Activated CD4-positive, alpha-beta T cell treated with anti-CD3 and anti-CD28 coated beads, Interleukin-2, Interleukin-6, amounts not matched to agents 100 ng/mL and 50 ng/mL, durations not matched to agents 16 hours and 8 hours (primary cell): ENCODE data around the gene PSMD9.
"Not testable (repeated sequence)": the region's sequence is repeated elsewhere in the genome, so short reads cannot be mapped to it uniquely, and the experiment has no call there.

Experiments
- DNase-seq: peaks from one replicate; pipeline ENCODE4 v3.0.0-alpha.2; 2020

Gene PSMD9

GRCh38 chr12:121888478-121889273 lies at the start of gene PSMD9:
Gene PSMD9, plus strand, starts transcription at chr12:121888790. Its CDS starts 67 bp downstream, at chr12:121888857.
- peak; percentile 100 for DNase-seq

- peak; percentile 100 for DNase-seq
Observed at GRCh38 chr12:121839106-121839992, 49.2 kb upstream of the PSMD9 start.

DNA sequence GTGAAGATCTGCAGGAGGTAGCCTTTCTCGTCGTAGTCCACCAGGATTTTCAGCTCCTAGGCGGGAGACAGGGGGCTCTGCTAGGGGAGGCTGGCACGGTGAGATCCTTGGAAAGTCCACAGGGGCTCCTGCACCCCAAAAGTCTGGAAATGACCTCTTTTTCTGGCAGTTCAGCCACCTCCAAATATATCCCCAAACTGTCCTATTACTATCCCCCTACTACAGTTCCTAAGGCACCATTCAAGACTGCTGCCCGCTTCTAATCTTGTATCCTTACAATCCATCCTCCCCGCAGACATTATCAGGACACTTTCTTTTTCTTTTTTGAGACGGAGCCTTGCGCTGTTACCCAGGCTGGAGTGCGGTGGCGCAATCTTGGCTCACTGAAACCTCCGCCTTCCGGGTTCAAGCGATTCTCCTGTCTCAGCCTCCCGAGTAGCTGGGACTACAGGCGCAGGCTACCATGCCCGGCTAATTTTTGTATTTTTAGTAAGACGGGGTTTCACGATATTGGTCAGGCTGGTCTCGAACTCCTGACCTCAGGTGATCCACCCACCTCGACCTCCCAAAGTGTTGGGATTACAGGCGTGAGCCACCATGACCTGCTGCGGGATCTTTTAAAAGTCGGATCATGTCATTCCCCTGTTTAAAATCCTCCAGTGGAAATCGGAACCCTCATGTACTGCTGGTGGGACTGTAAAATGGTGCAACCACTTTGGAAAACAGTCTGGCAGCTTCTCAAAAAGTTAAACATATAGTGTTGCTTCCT lies 48.4 kb upstream of the PSMD9 start:
- DNase-seq = no peak

- DNase-seq = no peak
Observed at GRCh38 chr12:121843236-121843982, 45.2 kb upstream of the PSMD9 start.

DNA sequence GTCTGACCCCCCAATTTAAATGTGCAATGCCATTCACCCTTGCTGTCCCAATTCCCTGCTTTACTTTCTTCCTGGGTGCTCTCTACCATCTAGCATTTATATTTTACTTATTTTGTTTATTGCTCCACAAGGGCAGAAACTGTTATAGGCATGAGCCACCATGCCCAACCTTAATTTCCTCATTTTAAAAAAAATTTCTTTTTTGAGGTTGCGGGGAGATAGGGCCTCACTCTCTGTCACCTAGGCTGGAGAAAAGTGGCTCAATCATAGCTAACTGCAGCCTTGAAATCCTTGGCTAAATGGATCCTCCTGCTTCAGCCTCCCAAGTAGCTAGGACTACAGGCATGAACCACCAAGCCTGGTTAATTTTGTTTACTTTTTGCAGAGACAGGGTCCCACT lies 42.9 kb upstream of the PSMD9 start:
- no peak for DNase-seq

DNA sequence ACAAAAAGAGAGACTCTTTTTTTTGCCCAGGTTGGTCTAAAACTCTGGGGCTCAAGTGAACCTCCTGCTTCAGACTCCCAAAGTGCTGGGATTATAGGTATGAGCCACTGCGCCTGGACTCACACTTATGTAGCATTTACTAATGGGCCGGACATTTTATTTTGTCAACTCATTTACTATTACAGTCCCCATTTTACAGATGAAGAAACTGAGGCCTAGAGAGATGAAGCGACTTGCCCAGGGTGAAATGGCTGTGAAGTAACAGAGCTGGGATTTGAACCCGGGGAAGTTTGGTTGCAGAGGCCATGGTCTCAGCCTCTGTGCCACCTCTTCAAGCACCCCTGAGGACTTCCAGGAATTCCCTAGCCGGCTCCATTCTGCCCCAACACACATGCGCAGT lies 39.4 kb upstream of the PSMD9 start:
- DNase-seq = no peak

DNA sequence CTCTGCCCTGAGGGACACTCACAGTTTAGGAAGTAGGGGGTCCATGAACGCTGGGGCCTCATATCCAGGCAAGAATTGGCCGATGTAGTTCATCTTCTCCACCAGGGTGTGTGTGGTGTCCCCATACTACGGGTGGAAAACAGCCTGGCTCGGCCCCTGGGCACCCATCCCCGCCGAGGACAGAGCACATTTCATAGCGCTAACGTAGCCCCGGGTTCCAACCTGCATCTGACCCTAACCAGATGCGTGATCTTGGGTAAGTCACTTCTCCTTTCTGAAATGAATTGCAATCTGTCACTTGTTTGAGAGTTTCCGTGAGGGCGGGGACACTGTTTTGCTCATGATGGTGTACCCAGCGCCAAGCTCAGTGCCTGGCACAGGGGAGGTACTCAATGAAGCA lies 38.9 kb upstream of the PSMD9 start:
- DNase-seq = no peak

- DNase-seq = not testable (repeated sequence)
Observed at GRCh38 chr12:121852392-121852791, 36.2 kb upstream of the PSMD9 start.

DNA sequence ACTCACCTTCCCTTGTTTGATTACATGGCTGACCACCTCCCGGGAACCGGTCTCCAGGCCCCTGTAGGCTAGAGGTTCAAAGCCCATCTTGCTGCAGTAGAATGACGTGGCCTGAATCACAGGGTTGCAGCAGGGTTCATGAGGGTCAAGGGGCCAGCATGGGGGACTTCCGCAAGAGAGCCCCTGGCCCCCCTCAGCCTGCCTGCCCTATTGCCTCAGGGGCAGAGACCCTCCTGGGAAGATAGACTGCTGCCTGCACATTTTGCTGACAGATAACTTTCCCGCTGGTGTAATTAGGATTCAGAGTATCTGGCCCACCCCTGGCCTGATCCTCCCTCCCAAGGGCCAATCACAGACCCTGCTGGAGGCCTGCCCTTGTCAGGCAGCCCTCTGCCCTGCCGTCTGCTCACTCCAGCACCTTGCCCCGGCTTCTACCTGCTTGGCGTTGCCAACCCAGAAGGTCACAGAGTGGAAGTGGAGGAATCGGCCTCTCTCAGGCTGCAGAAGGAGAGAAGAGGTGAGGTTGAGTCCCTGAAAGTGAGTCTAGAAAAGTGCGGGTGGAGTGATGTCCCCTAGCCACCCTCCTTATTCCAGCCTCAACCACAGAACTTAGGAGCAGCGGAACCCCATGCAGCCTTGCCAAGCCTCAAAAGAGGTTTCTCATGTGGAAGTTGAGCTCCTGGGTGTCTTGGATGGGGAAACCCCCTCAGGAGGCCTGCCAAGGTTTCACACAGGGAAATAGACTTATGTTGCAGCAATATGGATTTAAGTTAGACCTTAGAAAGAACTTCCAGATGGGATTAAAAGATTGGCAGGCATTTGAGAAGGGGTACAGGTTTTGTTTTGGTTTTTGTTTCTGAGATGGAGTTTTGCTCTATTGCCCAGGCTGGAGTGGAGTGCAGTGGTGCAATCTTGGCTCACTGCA lies 31.0 kb upstream of the PSMD9 start:
- no peak for DNase-seq

DNA sequence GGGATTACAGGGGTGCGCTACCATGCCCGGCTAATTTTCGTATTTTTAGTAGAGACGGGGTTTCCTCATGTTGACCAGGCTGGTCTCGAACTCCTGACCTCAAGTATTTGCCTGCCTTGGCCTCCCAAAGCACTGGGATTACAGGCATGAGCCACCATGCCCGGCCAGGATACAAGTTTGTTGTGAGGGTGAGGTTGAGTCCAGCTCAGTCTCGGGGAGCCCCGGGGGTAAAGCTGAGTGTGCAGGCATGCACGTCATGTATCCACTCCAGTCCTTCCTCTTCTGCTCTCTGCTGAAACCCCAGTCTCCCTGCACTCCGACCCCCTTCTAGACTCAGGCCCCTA lies 30.3 kb upstream of the PSMD9 start:
- no peak for DNase-seq

DNA sequence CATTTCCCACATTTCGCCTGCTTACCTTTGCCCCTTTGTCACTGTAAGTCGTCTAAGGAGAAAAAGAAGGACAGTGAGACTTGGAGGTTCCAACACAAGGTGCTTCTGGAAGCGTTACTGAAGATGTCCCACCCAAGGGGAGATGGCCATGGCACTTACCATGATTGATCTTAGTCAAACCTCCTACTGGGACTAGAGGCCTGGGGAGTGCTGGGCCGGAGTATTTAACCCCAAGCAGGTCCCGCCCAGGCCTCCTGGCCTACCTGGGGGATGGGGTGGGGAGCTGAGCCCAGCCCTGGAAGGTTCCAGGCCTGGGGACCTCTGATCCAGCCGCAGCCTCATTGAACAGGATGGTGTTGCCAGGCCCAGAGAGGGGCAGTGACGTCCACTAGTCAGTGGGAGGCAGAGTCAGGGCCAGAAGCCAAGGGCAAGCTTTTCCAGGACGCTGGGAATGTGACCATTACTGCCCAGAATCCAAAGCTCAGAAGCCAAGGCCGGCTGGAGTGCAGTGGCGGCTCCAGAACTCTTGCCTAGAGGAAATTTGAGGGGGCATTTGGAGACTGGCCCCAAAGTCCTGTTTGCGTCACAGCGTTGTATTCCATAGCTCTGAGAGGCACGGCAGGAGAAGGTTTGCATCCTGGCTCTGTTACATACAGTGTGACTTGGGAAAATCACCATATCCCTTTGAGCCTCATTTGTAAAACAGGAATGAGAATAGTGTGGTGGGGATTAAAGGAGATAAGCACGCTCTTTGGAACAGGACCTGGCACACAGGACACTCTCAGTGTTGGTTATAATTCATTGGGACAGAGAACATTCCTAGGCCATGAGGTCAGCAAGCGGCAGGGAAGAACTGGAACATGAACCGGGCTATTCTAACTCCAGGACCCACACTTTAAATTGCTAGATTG lies 29.7 kb upstream of the PSMD9 start, which contains the start of gene HPD:
Gene HPD (minus strand): TSS at position 198 of the 911 bp plus-strand sequence. CDS start 36 bp downstream, at position 162.
- no peak for DNase-seq

- no peak for DNase-seq
Observed at GRCh38 chr12:121860257-121860656, 28.3 kb upstream of the PSMD9 start.

DNA sequence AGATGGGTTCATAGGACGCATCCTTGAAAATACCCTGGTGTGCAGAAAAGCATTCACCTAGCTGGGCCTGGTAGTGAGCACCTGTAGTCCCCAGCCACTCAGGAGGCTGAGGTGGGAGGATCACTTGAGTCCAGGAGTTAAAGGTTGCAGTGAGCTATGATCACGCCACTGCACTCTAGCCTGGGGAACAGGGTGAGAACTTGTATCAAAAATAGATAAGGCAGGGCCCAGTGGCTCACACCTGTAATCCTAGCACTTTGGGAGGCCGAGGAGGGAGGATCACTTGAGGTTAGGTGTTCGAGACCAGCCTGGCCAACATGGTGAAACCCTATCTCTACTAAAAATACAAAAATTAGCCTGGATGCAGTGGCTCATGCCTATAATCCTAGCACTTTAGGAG lies 27.9 kb upstream of the PSMD9 start:
- not testable (repeated sequence) for DNase-seq

DNA sequence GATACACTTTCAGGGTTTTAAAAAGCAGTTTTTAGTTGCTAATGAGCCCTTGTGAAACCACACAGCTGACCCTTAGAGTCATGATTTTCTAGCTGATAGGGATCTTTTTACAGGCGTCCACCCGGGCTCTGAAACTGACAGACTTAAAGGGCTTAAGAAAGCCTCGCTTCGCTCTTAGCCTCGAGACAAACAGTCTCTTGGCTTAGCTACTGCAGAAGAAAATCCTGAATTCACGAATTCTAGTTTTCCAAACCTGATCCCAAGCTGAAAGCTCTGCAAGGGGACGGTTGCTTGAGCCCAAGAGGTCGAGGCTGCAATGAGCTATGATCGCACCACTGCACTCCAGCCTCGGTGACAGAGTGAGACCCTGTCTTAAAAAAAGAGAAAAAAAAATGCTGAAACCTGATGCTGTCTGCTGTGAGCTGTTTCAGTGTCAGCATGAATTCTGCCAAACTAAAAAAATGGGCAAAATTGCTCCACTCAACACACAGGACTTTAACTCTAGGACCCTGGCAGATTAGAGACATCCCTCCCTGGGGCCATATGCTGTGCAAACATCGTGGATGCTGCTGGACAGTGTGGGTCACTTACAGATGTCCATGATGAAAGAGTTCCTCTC lies 26.8 kb upstream of the PSMD9 start:
- no peak for DNase-seq

GRCh38 chr12:121866331-121866730 lies 22.3 kb upstream of the PSMD9 start:
- DNase-seq = no peak

DNA sequence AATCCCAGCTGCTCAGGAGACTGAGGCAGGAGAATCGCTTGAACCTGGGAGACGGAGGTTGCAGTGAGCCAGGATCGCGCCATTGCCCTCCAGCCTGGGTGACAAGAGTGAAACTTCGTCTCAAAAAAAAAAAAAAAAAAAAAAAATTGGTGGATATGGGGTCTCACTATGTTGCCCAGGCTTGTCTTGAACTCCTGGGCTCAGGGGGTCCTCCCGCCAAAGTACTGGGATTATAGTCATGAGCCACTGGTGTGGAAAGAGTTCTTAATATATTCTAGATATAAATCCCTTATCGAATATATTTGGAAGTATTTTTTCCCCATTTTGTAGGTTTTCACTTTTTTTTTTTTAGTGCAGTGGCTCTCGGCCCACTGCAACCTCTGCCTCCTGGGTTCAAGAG lies 19.4 kb upstream of the PSMD9 start:
- DNase-seq = not testable (repeated sequence)

GRCh38 chr12:121871467-121871866 lies 17.1 kb upstream of the PSMD9 start:
- no peak for DNase-seq

DNA sequence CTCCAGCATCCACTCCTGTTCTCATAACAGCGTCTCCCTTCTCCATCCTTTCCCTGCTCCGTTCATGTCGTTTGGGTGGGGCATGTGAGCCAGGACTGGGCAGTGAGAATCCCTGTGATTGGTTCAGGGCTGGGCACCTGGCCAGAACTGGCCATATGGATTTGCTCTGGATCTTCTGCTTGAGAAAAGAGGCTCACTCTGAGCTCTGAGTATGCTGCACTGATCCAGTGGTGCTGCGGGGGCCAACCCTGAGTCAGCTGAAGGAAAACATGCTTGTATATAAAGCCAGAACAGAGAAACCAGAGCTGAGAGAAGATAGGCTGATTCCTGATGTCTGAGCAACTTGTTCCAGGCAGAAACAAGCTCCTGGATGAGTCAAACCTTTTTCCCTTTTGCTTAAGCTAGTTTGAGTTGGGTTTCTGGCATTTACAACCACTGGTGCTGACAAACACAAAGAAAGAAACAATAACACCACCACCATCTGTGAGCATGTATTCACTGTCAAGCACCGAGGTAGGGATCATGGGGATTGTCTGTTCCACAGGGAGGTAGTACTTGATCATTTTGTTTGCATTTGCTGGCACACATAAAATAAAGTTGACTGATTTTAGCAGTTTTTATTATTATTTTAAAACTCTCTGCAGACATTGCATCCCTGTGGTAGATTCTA lies 15.9 kb upstream of the PSMD9 start:
- no peak for DNase-seq

- no peak for DNase-seq
Observed at GRCh38 chr12:121873216-121873569, 15.4 kb upstream of the PSMD9 start.
